HG03342 (cell line): ENCODE results near the gene MYD88.
"Not testable (repeated sequence)": the region's sequence is repeated elsewhere in the genome, so short reads cannot be mapped to it uniquely, and the experiment has no call there.

ENCODE experiments used
- ATAC-seq: cut with Tn5 transposase; IDR thresholded peaks from one replicate; pipeline ENCODE4 v1.9.1; 2021; ENCODE audit warnings: mild to moderate bottlenecking, moderate library complexity; ENCODE audit not compliant: unreplicated experiment

MYD88 gene

GRCh38 chr3:38124324-38125122, 13.9 kb upstream of the MYD88 start:
- no peak for ATAC-seq

GRCh38 chr3:38125305-38126120, 12.9 kb upstream of the MYD88 start:
- ATAC-seq = no peak

GRCh38 chr3:38126121-38126892, 12.2 kb upstream of the MYD88 start:
- ATAC-seq = no peak

- ATAC-seq = no peak
These were observed 10.7 kb upstream of the MYD88 start for GRCh38 chr3:38127611-38128302.

- no peak for ATAC-seq
These were observed 10.2 kb upstream of the MYD88 start for GRCh38 chr3:38128303-38128655.

GRCh38 chr3:38129058-38129457, 9.4 kb upstream of the MYD88 start:
- ATAC-seq = no peak

- ATAC-seq = no peak
These were observed 7.8 kb upstream of the MYD88 start for GRCh38 chr3:38130631-38131065.

GRCh38 chr3:38131621-38132369, 6.7 kb upstream of the MYD88 start:
- no peak for ATAC-seq

- no peak for ATAC-seq
These were observed 5.3 kb upstream of the MYD88 start for GRCh38 chr3:38133209-38133556.

GRCh38 chr3:38133557-38134405, 4.7 kb upstream of the MYD88 start:
- no peak for ATAC-seq

GRCh38 chr3:38134517-38135143, 3.8 kb upstream of the MYD88 start:
- ATAC-seq = not testable (repeated sequence)

- not testable (repeated sequence) for ATAC-seq
These were observed 2.7 kb upstream of the MYD88 start for GRCh38 chr3:38135621-38136277.

- ATAC-seq = no peak
These were observed 2.1 kb upstream of the MYD88 start for GRCh38 chr3:38136393-38136776.

GRCh38 chr3:38136777-38137614, 1.5 kb upstream of the MYD88 start, which contains the start of gene ACAA1:
Gene ACAA1, minus strand, starts transcription at chr3:38137127. Its CDS starts 92 bp downstream, at chr3:38137035.
- peak; percentile 89 for ATAC-seq

- no peak for ATAC-seq
These were observed 679 bp upstream of the MYD88 start for GRCh38 chr3:38137615-38138348.

- ATAC-seq = no peak
These were observed 730 bp downstream of the MYD88 start for GRCh38 chr3:38139191-38139590.

GRCh38 chr3:38139652-38140051, 1.2 kb downstream of the MYD88 start:
- no peak for ATAC-seq
